Esophagus muscularis mucosa (tissue), 4 donors: ENCODE results near the gene NRIP1. TPM values are rescaled to one million over a fixed set of nuclear protein-coding genes. Genes with fewer than 3 reads are reported as not detected.
"Not testable (repeated sequence)": the region's sequence is repeated elsewhere in the genome, so short reads cannot be mapped to it uniquely, and the experiment has no call there.

Experiments
- DNase-seq: peaks from one replicate; pipeline ENCODE4 v3.0.0-alpha.2; 2017; ENCODE audit errors: extremely low spot score
- H3K27ac ChIP-seq, 4 donors: fragments of 200-600 bp; sonication (generic); replicated peaks in 1 of 4; 1 replicate in 3 of 4; 2 replicates in 1 of 4; pipeline ENCODE4 v1.5.1; 2016 to 2019; ENCODE audit warnings: mild to moderate bottlenecking in 1 of 4
- H3K27me3 ChIP-seq, 4 donors: fragments of 200-600 bp; sonication (generic); one replicate each; pipeline versions ENCODE4 v1.5.1 to v1.6.0; 2016 to 2019
- H3K36me3 ChIP-seq, 4 donors: fragments of 200-600 bp; sonication (generic); one replicate each; pipeline ENCODE4 v1.5.1; 2016 to 2019
- H3K4me1 ChIP-seq, 4 donors: fragments of 200-600 bp; sonication (generic); one replicate each; pipeline ENCODE4 v1.5.1; 2016 to 2019
- H3K4me3 ChIP-seq, 4 donors: fragments of 200-600 bp; sonication (generic); 1 replicate in 2 of 4; 2 replicates in 2 of 4; pipeline ENCODE4 v1.5.1; 2016 to 2019; ENCODE audit warnings: mild to moderate bottlenecking in 4 of 4, moderate library complexity in 1 of 4
- H3K9me3 ChIP-seq, 4 donors: fragments of 200-600 bp; sonication (generic); 1 replicate in 3 of 4; 2 replicates in 1 of 4; pipeline ENCODE4 v1.5.1; 2016 to 2019
- CTCF ChIP-seq, 3 experiments: fragments of 200-600 bp in 2 of 3; fragments of 450-650 bp in 1 of 3; sonication (generic) in 2 of 3; IDR thresholded peaks; one replicate each; pipeline ENCODE4 v1.5.1; 2017 to 2019; ENCODE audit warnings: antibody characterized with exemption in 3 of 3, mild to moderate bottlenecking in 2 of 3, moderate library complexity in 1 of 3
- EP300 ChIP-seq: sonication (generic); formaldehyde crosslinking; IDR thresholded peaks from one replicate; pipeline ENCODE4 v1.6.1; 2017; ENCODE audit warnings: antibody characterized with exemption
- POLR2A ChIP-seq: fragments of 450-650 bp; IDR thresholded peaks from one replicate; pipeline ENCODE4 v1.6.1; 2017; ENCODE audit warnings: antibody characterized with exemption, moderate library complexity, mild to moderate bottlenecking, low read depth
- POLR2AphosphoS5 ChIP-seq, 2 donors: sonication (generic); formaldehyde crosslinking; IDR thresholded peaks; one replicate each; pipeline ENCODE4 v1.6.1; 2017; ENCODE audit warnings: antibody characterized with exemption in 2 of 2
- WGBS: methylation state at CpG from one replicate; pipeline ENCODE4 v1.1.5; 2018; 5-methylcytosine and 5-hydroxymethylcytosine counted together
- intact Hi-C: fragments of 100-400 bp; cut with DNase I; formaldehyde crosslinking; loops from one replicate; pipeline ENCODE4 v1.15.1; 2023
- total RNA-seq, 4 donors: library from RNA; depleted of rRNA; stranded (reverse); fragments of >200 nt; gene quantifications; one replicate each; pipeline versions ENCODE4 v1.1.0 to v1.2.1, GENCODE V29; 2016

NRIP1 gene
- total RNA-seq, 4 donors from 2014 or later: 21.7 to 33.3 (median 28.5) TPM

- Histone ChIP-seq H3K27me3 (no peaks in the 10 kb centered on the region), H3K36me3 (no peaks in the 10 kb centered on the region), H3K27ac (no peak overlapping the region), H3K9me3 (no peaks in the 10 kb centered on the region), H3K4me3 (no peak overlapping the region), H3K4me1 (peaks cover 7 to 18% (median 15%) of the 10 kb centered on the region in 4 donors)
- intact Hi-C loops: no loop called here
- DNase-seq: no peak
- TF ChIP-seq EP300 (no peak), POLR2AphosphoS5 (IDR thresholded peaks at IDR 0.05) (no peak), POLR2A (no peak)
- WGBS: 37% methylated on average over 2 of the region's 2 CpGs
Observed at GRCh38 chr21:15034126-15034853, 30.5 kb downstream of the NRIP1 start.

GRCh38 chr21:15031790-15032357 is 32.9 kb downstream of the NRIP1 start:
- Histone ChIP-seq H3K27me3 (no peaks in the 10 kb centered on the region), H3K9me3 (no peaks in the 10 kb centered on the region), H3K4me1 (peaks cover 7 to 28% (median 21%) of the 10 kb centered on the region in 4 donors), H3K4me3 (no peak overlapping the region), H3K36me3 (no peaks in the 10 kb centered on the region), H3K27ac (no peak overlapping the region)
- TF ChIP-seq CTCF (IDR thresholded peaks at IDR 0.05) (no peak), EP300 (no peak), POLR2A (no peak), POLR2AphosphoS5 (IDR thresholded peaks at IDR 0.05) (no peak)
- no peak for DNase-seq
- intact Hi-C loops: no loop called here
- WGBS: 95% methylated on average over 4 of the region's 4 CpGs

- H3K27me3 ChIP-seq, DNase-seq, intact Hi-C loops, H3K4me3 ChIP-seq, H3K9me3 ChIP-seq, H3K36me3 ChIP-seq, H3K27ac ChIP-seq: not testable (repeated sequence)
- WGBS: 89% methylated on average over 14 of the region's 14 CpGs
- H3K4me1 ChIP-seq: peaks cover 7 to 28% (median 21%) of the 10 kb centered on the region in 4 donors
Observed at GRCh38 chr21:15031362-15031761, 33.4 kb downstream of the NRIP1 start.

- DNase-seq, H3K27ac ChIP-seq, H3K27me3 ChIP-seq, H3K9me3 ChIP-seq, H3K36me3 ChIP-seq, intact Hi-C loops, H3K4me3 ChIP-seq: not testable (repeated sequence)
- WGBS: 91% methylated on average over 8 of the region's 8 CpGs
- H3K4me1 ChIP-seq: peaks cover 7 to 27% (median 20%) of the 10 kb centered on the region in 4 donors
Observed at GRCh38 chr21:15030861-15031260, 33.9 kb downstream of the NRIP1 start.

- Histone ChIP-seq H3K27ac (no peak overlapping the region), H3K4me1 (peaks cover 4 to 22% (median 15%) of the 10 kb centered on the region in 4 donors), H3K4me3 (no peak overlapping the region), H3K27me3 (no peaks in the 10 kb centered on the region), H3K9me3 (no peaks in the 10 kb centered on the region), H3K36me3 (no peaks in the 10 kb centered on the region)
- DNase-seq: no peak
- intact Hi-C loops: no loop called here
- TF ChIP-seq CTCF (IDR thresholded peaks at IDR 0.05) (no peak), POLR2AphosphoS5 (IDR thresholded peaks at IDR 0.05) (no peak), POLR2A (no peak)
- 79% methylated on average over 4 of the region's 4 CpGs for WGBS
Observed at GRCh38 chr21:15029077-15029476, 35.7 kb downstream of the NRIP1 start.

- intact Hi-C loops: no loop called here
Observed at GRCh38 chr21:15028186-15028585, 36.6 kb downstream of the NRIP1 start.

More at GRCh38 chr21:15028186-15028585, 36.6 kb downstream of the NRIP1 start:
- no peak for TF ChIP-seq POLR2AphosphoS5 (IDR thresholded peaks at IDR 0.05)
- no peak for TF ChIP-seq EP300
- TF ChIP-seq POLR2A: no peak
- no peak for TF ChIP-seq CTCF (IDR thresholded peaks at IDR 0.05)
- no peaks in the 10 kb centered on the region for H3K9me3 ChIP-seq
- peaks cover 0 to 25% (median 18%) of the 10 kb centered on the region in 4 donors for H3K4me1 ChIP-seq
- no peak overlapping the region for H3K27ac ChIP-seq
- DNase-seq: no peak
- no peak overlapping the region for H3K4me3 ChIP-seq
- H3K36me3 ChIP-seq: no peaks in the 10 kb centered on the region
- 55% methylated on average over 3 of the region's 3 CpGs for WGBS
- H3K27me3 ChIP-seq: no peaks in the 10 kb centered on the region
